ENCODE results near the gene ADCY1. TPM values are rescaled to one million over a fixed set of nuclear protein-coding genes. Genes with fewer than 3 reads are reported as not detected.

The ADCY1 gene
- total RNA-seq, 2 experiments from 2014 or later = 0.02 to 0.07 TPM

DNA sequence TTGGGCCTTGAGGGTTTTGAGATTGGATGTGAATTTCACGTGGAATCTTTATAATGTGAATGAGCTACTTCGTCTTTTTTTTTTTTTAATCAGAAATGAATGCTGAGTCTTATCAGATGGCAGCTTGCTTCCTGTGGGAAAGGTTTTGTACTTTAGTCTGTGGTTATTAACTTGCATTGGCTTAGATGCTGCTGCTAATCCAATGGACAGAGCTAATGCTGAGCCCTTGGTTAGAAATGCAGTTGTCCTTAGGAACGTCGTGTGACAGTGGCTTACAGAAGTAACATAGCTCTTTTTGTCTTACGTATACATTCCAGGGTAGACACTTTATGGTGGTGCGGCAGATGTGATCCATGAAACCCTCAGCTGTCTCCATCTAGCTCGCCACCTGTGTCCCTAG lies 32.8 kb downstream of the ADCY1 start:
- intact Hi-C loops (cut with micrococcal nuclease) = no loop called here
- ChIA-PET CTCF (no interaction called here), POLR2A (no interaction called here)
- Mint-ChIP-seq H3K4me3 (no peak overlapping the region), H3K27me3 (peaks cover 8% of the 10 kb centered on the region), H3K36me3 (ENCODE audit: low read depth) (no peaks in the 10 kb centered on the region), H3K4me1 (ENCODE audit: low read depth) (no peaks in the 10 kb centered on the region), H3K27ac (no peak overlapping the region), H3K9me3 (no peaks in the 10 kb centered on the region)
- TF ChIP-seq, protein P1, sequence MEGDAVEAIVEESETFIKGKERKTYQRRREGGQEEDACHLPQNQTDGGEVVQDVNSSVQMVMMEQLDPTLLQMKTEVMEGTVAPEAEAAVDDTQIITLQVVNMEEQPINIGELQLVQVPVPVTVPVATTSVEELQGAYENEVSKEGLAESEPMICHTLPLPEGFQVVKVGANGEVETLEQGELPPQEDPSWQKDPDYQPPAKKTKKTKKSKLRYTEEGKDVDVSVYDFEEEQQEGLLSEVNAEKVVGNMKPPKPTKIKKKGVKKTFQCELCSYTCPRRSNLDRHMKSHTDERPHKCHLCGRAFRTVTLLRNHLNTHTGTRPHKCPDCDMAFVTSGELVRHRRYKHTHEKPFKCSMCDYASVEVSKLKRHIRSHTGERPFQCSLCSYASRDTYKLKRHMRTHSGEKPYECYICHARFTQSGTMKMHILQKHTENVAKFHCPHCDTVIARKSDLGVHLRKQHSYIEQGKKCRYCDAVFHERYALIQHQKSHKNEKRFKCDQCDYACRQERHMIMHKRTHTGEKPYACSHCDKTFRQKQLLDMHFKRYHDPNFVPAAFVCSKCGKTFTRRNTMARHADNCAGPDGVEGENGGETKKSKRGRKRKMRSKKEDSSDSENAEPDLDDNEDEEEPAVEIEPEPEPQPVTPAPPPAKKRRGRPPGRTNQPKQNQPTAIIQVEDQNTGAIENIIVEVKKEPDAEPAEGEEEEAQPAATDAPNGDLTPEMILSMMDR (IDR thresholded peaks at IDR 0.05) = no peak
- ATAC-seq = no peak
- DNase-seq = no peak

DNA sequence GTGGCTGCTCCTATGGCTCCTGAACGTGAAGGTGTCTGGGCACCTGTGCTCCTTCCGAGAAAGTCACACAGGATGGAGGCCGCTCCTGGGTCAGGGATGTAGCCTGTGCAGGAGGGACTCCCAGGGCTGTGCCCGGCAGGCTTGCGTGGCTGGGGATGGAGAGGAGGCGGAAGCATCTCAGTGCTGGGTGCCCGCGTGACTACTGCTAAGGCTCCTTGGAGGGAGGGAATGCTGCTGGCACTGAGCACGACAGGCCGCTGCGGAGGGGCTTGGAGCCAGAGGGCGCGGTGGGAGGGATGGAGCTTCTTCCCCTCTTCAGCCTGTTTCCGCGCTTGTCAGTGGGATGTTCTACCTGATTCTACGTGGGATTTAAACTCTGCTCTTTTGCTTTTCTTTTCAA lies 35.0 kb downstream of the ADCY1 start:
- POLR2A ChIA-PET = no interaction called here
- no peak for DNase-seq

DNA sequence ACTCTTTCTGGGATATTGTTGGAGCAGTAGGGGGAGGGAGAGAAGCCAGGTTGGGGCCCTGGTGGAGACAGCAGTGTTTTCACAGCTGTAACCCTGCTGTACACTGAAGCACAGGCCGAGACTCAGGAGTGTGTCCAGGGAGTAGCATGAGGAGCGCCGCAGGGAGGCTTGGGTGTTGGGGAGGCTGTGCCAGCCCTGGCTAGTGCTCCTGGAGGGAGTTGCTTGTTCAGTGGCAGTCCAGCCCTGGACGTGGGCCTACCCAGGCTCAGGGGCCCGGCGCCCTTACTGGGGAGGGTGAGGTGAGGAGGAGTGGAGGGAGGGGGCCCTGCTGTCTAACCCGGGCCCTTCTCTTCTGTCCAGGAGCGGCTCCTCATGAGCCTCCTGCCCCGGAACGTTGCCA lies 35.9 kb downstream of the ADCY1 start:
- H3K27me3 Mint-ChIP-seq = peaks cover 8% of the 10 kb centered on the region
- H3K36me3 Mint-ChIP-seq (ENCODE audit: low read depth) = no peaks in the 10 kb centered on the region
- POLR2A ChIA-PET = no interaction called here
- TF ChIP-seq, protein P1 (IDR thresholded peaks at IDR 0.05) = no peak
- intact Hi-C loops (cut with micrococcal nuclease) = no loop called here
- no peak overlapping the region for H3K4me3 Mint-ChIP-seq
- DNase-seq (no peak), ATAC-seq (no peak)
- H3K27ac Mint-ChIP-seq = no peak overlapping the region
- peaks cover 16% of the 10 kb centered on the region for H3K9me3 Mint-ChIP-seq
- CTCF ChIA-PET = no interaction called here
- H3K4me1 Mint-ChIP-seq (ENCODE audit: low read depth) = no peaks in the 10 kb centered on the region

More for the DNA sequence above, 35.0 kb downstream of the ADCY1 start:
- Mint-ChIP-seq H3K27me3 (peaks cover 8% of the 10 kb centered on the region), H3K4me1 (ENCODE audit: low read depth) (no peaks in the 10 kb centered on the region), H3K4me3 (no peak overlapping the region), H3K9me3 (peaks cover 10% of the 10 kb centered on the region), H3K27ac (no peak overlapping the region), H3K36me3 (ENCODE audit: low read depth) (no peaks in the 10 kb centered on the region)
- CTCF ChIA-PET = no interaction called here
- intact Hi-C loops (cut with micrococcal nuclease) = no loop called here
- TF ChIP-seq, protein P1 (IDR thresholded peaks at IDR 0.05) = no peak
- no peak for ATAC-seq

DNA sequence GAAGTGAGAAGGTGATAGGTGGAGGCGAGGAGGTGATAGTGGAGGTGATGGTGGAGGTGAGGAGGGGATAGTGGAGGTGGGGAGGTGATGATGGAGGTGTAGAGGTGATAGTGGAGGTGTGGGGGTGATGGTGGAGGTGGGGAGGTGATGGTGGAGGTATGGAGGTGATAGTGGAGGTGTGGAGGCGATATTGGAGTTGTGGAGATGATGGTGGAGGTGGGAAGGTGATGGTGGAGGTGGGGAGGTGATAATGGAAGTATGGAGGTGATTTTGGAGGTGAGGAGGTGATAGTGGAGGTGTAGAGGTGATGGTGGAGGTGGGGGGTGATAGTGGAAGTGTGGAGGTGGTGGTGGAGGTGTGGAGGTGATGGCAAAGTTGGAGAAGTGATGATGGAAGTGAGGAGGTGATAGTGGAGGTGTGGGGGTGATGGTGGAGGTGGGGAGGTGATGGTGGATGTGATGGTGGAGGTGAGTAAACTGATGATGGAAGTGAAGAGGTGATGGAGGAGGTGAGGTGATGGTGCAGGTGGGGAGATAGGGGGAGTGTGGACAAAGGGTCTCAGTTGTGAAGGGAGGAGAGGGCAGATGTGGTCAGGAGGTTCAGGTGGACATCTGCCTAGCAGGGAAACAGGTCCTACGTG lies 36.6 kb downstream of the ADCY1 start:
- ATAC-seq = no peak
- peaks cover 7% of the 10 kb centered on the region for H3K27me3 Mint-ChIP-seq
- H3K9me3 Mint-ChIP-seq = peaks cover 17% of the 10 kb centered on the region
- intact Hi-C loops (cut with micrococcal nuclease) = no loop called here
- H3K4me3 Mint-ChIP-seq = no peak overlapping the region
- TF ChIP-seq, protein P1 (IDR thresholded peaks at IDR 0.05) = no peak
- POLR2A ChIA-PET = no interaction called here
- H3K4me1 Mint-ChIP-seq (ENCODE audit: low read depth) = no peaks in the 10 kb centered on the region
- CTCF ChIA-PET = no interaction called here
- no peak for DNase-seq
- H3K36me3 Mint-ChIP-seq (ENCODE audit: low read depth) = no peaks in the 10 kb centered on the region
- no peak overlapping the region for H3K27ac Mint-ChIP-seq

DNA sequence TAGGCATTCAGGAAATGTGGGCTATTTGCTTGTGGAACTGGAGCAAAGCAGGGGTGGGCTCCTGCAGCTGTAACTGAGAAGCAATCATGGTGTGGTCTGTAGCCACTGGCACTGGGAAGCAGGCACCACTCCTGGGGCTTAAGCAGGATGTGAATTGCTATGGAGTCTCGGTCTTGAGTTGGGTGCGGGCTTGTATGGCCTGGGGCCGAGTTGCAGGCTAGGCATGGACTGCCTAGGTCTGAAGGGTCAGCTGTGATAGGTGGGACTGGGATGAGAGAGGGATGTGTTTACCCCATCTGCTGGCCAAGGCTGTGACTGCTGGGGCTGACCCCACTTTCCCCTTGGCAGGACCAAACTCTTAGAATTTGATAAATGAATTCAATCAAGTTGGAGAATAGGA lies 43.0 kb downstream of the ADCY1 start:
- Mint-ChIP-seq H3K4me3 (no peak overlapping the region), H3K36me3 (ENCODE audit: low read depth) (no peaks in the 10 kb centered on the region), H3K4me1 (ENCODE audit: low read depth) (no peaks in the 10 kb centered on the region), H3K27ac (no peak overlapping the region), H3K9me3 (peaks cover 28% of the 10 kb centered on the region), H3K27me3 (no peaks in the 10 kb centered on the region)
- ATAC-seq = no peak
- intact Hi-C loops (cut with micrococcal nuclease) = no loop called here
- no peak for DNase-seq
- TF ChIP-seq, protein P1 (IDR thresholded peaks at IDR 0.05) = no peak
- ChIA-PET POLR2A (no interaction called here), CTCF (no interaction called here)
